Measurements from ENCODE around the gene DNAH11.
"Not testable (repeated sequence)": the region's sequence is repeated elsewhere in the genome, so short reads cannot be mapped to it uniquely, and the experiment has no call there.

The DNAH11 gene

DNA sequence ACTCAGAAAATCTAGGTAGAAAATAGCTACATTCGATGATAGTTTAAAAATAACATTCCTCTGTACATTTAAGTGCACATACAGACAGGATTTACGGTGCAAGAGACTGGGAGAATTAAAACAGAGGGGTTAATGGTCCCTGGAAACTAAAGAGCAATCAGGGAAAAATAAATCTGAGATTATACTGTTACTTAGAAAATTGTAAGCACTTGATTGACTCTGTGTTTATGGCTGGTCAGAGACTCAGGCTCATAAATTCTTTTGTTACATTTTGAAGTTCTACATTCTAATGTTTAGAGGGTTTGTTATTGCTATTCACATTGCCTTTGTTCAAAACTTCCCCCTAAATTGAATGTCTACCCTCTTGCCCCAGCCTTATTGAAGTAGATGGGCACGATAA, 348.5 kb downstream of the DNAH11 start:
- DNase-seq, result no peak

DNA sequence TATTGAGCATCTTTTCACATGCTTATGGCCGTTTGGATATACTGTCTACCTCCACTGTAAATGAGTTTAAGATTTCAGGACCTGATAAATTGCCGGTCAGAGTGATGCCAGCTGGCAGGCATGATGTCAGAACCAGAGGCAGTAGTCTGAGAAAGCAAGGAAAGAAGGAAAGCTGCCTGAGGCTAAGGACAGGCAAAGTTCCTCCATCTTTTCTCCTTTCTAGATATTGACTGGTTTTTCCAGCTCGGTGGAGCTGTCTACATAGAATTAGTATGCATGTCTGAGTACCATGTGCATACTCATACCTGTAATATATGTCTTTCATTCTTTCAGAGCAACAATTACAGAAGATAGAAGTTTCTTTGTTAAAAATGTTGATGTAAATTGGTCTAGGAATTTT, 350.6 kb downstream of the DNAH11 start:
- DNase-seq, result no peak

DNA sequence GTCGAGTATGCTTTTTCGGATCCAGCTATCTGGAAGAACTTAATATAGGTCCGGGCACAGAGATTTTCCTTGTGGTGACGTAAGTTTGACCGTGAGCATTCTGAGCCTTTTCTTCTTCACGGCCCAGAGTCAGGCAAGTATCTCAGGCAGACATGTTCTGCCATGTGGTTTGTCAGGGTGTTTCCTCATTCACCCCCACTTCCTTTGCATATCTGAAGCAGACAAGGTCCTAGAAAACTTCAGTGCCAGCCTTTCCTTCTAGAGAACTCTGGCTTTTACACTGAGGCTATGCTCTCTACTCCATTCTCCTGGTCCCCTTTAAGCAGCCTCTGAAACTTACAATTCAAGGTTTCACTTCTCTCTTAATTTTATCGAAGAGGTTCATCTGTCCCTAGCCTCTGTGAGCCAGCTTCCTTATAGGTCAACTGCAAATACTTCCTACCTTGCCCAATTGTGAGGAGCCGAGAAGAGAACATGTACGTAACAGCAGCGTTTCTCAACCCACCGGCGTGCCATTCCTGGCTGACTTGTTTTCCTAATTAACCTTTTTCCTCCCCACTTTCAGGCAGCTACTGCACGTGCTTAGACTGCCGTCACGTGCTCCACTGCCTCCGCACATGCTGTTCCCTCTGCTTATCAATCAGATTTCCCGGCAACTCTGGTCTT, 355.6 kb downstream of the DNAH11 start:
- no peak for DNase-seq

DNA sequence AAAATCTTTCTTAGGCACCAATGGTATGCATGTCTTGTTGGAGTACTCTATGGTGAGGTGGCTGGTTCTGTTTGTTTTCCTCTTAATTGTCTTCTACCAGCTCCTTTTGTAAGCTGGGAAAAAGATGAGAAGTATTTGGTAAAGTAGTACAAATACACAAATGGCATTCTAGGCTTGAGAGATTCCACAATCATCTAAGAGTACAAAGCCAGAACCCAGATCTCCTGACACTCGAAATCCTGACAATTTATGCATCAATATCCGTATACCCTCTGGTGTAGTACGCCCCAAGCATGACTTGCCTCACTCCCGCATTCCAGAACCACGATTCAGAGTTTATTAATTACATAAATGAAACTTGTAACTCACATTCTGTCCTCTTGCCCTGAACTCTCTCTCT, 359.4 kb downstream of the DNAH11 start:
- no peak for DNase-seq

DNA sequence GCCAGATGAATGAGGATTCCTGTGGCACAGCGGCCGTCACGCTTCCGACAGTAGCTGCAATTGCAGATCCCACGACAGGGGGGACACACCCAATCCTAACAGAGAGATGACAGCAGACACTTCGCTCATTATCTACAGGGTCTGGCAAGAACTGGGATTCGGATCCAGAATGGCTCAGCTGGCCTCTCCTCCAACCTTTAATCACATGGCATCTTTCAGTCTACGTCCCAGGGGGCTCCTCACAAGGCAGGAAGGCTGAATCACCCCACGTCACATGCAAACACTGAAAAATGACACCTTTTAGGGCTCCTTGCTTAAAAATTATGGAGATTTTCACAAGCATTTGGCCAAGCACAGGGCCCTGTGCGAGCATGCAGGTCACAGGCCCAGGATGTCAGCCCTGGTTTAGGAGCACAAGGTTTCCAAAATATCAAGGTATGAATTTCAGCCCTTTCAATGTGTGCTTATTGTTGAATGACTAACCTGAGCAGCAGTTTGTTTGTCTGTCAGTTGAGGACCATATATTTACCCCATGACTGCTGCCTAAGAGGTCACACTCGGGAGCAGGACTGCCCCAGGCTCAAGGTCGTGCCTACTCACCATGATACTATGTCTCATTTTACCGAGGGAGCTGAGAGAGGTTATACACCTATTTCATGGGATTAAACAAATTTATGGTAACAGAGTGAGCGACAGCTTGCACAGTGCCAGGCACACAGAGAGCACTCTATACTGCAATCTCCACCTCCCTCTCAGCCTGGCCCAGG, 360.4 kb downstream of the DNAH11 start:
- no peak for DNase-seq

DNA sequence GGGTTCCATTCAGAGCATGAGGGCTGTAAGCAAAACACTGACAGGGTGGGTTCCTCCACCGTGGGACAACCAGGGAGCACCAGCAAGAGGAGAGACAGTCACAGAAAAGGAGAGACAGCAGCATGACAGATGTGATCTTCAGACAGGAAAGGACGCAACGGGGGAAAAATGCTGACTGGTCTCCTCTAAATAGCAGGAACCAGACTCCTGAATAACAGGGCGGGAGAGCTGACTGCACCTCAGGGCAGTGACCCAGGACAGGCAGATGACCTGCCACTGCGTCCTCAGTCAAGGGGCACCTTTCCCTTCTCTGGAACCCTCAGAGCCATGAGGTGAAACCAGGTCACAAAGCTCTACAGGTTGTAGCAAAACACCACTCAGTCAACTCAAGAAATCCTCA, 365.9 kb downstream of the DNAH11 start:
- no peak for DNase-seq

DNA sequence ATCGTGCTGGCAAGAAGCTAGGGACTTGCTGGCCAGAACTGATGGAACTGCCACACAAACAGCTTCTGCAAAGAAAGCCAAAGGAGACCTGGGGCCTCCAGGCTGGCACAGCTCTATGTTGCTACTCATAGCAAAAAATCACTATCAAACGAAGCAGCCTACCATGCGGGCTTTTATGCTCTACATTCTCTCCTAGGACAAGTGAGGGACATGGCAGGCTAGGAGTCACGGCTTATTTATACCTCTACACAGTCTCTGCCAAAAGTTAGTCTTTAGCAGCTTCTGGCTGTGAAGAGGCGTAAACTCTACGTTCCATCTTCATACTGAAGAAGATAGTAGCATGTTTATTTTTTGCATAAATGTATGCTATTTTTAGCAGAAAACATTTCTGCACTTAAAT, 367.4 kb downstream of the DNAH11 start:
- no peak for DNase-seq

DNA sequence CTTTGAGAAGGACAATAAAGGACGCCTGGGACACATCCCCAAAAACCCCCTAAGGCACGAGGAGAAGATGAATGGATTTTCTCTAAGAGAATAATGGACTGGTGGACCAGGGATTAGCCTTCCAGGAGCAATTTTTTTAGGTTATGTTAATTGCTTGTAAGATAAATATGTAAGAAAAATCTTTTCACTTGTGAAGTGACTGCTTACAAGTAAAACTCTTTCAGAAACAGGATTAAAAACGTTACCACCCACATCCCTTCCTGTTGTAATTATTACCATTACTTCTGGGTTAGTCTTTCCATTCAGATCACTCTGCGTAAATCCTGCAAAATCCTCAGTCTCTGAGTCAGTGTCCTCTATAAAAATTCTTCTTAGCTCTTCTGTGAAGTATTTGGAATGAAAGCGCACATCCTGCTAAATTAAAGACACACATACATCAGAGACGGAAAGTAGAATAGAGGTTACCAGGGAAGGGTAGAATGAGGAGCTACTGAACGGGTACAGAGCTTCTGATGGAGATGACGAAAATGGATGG, 368.6 kb downstream of the DNAH11 start:
- no peak for DNase-seq

DNA sequence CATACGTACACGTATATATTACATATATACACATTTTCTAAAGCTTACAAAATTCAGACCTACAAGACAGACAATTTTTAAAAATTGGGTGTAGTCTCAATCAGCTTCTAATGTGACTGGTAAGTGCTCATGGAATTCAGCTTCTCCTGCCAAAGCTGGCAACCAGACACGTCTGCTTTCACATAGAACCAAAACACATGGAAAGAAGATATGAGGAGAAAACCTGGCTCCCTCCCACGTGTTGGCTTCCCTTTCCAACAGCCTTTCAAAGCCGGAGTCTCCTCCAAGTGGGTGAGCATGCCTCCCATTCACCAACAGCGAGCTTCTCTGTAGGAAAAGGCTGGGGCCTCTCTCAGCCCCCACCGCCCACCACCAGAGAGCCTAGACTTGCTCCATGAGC, 369.5 kb downstream of the DNAH11 start:
- DNase-seq, result no peak

DNA sequence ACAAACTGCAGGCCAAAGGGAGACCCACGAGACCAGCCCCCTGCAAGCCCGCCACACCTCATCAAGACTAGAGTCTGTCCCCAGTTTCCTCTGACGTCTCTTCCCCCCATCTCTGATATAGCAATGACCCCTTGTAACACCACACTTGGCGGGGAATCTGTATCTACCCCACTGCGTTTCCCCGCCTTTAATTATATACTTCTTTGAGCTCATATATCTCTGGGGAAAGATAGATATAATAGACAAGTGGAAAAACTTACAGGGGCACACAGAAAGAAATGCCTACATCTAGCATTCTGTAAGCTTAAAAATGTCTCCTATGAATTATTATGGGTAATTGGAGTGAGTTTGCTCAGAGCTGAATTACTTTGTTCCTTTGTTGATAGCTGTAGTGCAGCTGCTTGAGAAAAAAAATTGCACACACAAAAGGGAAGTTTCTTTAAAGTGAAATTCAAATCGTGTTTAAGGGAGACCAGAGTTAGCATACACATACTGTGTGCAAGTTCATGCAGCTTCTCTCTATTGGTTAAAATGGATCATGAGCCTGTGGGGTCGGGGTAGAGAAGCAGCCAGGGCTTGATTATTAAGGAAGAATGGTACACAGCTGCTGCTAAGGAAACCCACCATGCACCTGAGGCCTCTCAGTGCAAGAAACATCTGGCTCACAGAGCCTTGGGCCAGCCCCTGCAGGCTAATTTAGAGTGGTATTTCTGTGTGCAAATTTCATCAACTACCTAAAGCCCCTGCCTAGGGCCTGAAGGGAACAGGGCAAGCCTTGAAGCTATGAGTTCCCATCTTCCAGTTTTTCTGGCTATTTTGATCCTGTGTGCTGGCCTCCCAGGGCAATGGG, 370.3 kb downstream of the DNAH11 start:
- DNase-seq, result no peak

DNA sequence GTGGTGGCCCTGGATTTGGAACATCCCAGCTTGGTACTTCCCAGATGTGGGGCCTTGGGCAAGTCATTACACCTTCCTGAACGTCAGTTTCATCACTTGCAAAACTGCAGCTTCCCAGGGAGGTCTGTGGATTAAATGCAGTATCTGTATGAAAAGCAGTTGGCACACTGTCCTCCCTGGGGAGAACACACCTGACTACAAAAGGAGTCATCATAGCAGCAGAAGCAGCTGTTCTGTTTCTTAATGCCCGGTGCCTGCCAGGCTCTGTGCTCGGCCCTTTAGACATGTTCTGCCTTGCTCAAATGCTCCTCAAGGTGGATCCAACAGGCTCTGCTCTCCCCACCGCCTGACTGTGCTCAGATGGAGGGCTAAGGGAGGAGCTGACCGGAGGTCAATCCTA, 371.8 kb downstream of the DNAH11 start:
- no peak for DNase-seq

DNA sequence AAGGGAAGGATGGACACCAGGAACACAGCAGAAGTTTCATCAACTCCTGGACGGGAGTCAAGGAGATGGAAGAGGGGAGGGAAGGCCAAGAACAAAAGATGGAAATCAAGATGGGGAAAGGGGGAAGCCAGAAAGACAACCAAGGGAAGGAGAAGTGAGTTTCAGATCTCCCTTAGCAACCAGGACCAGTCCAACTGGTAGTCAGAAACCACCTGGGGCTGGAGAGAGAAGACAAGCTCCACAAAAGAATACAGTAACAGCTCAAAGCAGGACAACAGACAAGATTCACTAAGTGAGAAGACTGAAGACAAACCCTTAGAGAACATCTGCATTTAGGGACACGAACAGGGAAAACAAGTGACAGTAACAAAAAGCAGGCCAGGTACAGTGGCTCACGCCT, 372.3 kb downstream of the DNAH11 start:
- DNase-seq, result no peak

DNA sequence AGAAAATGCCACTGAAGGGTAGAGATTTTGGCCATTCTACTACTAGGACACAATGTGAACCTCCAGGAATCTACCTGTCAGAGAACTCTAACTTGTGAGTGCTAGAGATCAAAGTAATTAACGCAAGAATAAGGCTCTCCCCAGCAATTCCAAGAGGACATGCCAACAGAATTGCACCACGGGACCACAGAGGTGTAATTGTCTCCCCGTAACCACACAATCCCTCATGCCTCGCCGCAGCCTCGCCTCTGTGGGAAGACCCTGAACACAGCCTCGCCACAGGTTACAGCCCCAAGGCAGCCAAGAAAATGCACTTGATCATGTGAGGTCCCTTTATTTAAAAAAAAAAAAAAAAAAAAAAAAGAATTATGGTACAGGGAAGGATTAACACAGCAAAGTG, 373.3 kb downstream of the DNAH11 start:
- DNase-seq, result peak; percentile 73

DNA sequence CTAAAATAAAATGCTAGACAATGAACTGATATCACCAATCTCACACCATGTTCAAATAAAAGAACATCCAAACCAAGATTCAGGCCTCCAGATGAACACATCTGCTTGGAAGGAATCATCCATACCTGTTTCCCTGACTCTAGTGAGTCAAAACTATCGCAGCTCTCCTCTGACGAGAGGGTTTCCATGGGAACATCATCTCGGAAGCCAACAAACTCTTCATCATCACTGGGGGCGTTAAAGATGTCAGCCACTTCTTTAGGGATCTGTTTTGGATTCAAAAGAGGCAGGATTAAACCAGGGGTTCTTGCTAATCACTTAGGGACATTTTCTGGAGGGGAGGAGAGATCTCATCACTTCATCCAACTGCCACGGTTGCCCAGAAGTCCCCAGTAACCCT, 373.8 kb downstream of the DNAH11 start:
- DNase-seq, result no peak

DNA sequence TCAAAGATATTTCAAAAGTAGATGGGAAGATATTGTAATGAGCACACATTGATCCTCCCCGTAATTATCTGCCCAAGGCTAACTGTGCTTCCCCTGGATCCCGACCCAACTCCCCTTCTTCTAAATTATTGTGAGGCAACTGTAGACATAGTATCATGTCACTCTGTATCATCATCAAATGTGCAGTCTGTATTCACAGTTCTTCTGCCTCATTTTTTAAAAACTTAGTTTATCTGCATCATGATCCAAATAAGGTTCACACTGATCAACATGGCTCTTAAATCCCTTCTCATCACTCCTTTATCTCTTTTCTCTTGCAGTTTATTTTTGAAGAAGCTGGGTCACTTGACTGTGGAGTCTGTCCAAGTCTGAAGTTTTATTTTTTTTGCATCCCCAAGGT, 375.4 kb downstream of the DNAH11 start:
- DNase-seq, result no peak

DNA sequence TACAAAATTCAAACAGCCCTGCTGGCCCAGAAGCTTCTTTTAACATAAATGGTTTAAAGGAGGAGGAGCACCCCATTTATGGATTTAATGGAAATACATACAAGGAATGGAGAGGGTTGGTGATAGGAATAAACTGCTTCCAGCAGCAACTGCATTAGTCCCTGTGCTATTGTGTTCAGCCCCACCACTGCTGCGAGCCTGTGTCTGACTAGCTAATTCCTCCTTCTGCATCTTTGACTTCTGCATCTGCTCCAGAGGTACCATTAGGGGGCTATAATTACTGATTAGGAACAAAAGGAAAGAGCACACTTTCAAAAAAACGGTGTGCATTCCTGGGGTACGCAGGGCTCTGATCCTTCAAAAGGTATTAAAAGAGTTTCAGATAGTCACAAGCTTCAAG, 378.1 kb downstream of the DNAH11 start:
- no peak for DNase-seq

DNA sequence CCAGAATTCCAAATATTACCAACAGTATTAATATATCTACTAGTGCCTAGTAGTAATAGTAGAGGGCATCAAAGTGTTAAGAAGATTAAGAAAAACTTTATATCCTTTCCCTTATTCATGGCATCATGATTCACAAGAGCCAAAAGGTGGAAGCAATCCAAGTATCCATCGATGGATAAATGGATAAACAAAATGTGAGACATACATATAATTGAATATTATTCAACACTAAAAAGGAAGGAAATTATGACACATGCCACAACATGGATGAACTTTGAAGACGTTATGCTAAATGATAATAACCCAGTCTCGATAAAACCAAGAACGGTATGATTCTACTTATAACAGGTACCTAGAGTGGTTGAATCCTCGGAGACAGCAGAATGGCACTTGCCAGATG, 379.8 kb downstream of the DNAH11 start:
- no peak for DNase-seq

DNA sequence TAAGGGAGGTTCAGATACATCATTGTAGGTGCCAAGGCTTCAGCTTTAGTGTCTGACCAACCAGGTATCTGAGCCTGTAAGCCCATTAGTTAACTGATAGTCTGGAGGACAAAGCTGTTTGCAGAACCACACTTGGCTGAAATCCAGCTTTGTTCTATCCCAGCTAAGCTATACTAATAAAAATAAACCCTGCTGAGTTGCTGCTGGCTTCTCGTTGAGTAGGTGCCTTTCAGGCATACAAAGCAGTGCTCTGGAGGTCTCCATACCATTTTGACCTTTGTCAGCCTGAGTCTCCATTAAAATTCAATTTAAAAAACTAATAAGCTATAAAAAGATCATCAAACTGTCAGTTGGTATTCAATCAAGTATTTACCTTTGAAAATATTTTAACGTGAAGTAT, 380.8 kb downstream of the DNAH11 start:
- DNase-seq, result no peak

DNA sequence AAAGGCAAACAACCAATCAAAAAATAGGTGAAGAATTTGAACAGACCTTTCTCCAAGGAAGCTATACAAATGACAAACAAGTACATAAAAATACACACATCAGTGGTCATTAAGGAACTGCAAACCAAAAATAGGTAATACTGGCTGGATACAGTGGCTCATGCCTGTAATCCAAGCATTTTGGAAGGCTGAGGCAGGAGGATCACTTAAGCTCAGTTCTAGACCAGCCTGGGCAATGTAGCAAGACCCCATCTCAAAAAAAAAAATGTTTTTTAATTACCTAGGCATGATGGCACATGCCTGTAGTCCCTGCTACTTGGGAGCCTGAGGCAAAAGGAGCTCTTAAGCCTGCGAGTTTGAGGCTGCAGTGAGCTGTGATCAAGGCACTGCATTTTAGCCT, 383.6 kb downstream of the DNAH11 start:
- DNase-seq, result no peak

DNA sequence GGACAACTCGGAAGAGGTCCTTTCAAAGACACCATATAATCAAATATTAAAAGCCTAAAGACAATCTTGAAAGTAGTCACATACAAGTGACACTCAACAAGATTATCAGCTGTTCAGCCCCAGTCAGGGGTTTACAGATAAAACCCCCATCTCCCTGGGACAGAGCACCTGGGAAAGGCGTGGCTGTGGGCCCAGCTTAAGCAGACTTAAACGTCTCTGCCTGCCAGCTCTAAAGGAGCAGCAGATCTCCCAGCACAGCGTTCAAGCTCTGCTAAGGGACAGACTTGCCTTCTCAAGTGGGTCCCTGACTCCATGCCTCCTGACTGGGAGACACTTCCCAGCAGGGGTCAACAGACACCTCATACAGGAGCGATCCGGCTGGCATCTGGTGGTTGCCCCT, 384.9 kb downstream of the DNAH11 start:
- DNase-seq, result no peak

DNA sequence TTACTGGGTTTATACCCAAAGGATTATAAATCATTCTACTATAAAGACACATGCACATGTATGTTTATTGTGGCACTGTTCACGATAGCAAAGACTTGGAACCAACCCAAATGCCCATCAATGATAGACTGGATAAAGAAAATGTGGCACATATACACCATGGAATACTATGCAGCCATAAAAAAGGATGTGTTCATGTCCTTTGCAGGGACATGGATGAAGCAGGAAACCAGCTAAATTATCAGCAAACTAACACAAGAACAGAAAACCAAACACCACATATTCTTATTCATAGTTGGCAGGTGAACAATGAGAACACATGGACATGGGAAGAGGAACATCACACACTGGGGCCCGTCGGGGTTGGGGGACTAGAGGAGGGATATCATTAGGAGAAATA, 390.5 kb downstream of the DNAH11 start:
- DNase-seq, result not testable (repeated sequence)

DNA sequence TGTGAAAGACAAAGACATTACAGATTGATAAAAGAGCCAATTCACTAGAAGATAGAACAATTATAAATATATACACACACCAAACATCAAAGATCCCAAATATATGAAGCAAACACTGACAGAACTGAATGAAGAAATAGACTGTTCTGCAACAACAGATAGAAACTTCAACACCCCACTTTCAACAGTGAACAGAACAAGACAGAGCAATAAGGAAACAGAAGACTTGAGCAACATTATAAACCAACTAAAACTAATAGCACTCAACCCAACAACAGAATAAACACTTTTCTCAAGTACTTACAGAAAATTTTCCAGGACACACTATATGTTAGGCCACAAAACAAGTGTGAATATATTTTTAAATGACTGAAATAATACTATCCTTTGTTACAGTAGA, 392.0 kb downstream of the DNAH11 start:
- no peak for DNase-seq

DNA sequence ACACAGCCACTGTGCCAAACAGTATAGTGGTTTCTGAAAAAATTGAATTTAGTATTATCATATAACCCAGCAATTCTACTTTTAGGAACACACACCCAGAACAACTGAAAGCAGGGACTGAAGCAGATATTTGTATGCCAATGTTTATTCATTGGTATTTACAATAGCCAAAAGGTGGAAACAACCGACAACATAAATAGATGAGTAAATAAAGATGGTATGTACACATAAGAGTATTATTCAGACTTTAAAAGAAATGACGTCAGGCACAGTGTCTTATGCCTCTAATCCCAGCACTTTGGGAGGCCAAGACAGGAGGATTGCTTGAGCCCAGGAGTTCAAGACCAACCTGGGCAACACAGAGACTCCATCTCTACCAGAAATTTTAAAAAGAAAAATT, 395.6 kb downstream of the DNAH11 start:
- no peak for DNase-seq

All from islet precursor cell (in vitro differentiated cells).